Cardiac fibroblast (primary cell): ENCODE measurements around the gene ELMO1.

Source experiments
- DNase-seq, 2 donors: peaks; one replicate each; pipeline versions ENCODE4 v3.0.0 to v3.0.0-alpha.2; 2010; ENCODE audit warnings: low read depth in 2 of 2
- H3K4me3 ChIP-seq, 2 donors: replicated peaks in 1 of 2; 1 replicate in 1 of 2; 2 replicates in 1 of 2; pipeline ENCODE4 v1.5.1; 2011; ENCODE audit warnings: low read depth in 2 of 2, low read length in 2 of 2, mild to moderate bottlenecking in 2 of 2, moderate library complexity in 1 of 2
- TF ChIP-seq, protein P1 (sequence below): IDR thresholded peaks from one replicate; pipeline ENCODE4 v1.5.1; 2011; ENCODE audit warnings: low read depth, mild to moderate bottlenecking, low read length, inconsistent platforms

Gene ELMO1

DNA sequence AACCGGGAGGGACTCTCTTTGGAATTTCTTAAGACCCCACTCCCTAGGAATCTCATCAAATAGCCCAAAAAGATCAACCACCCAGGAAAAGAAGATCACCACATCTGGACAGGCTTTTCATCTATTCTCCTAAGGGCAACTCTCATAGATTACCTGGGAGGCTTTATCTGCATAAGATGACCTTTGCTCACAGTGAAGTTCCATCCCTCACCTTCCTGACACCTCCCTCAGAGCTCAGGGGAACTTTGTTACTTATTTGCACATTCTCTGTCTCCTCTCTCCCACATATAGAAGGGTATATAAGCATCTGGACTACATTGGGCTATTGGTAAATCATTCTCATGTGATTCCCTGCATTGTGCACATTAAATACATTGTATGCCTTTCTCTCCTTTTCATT, 80.1 kb downstream of the ELMO1 start:
- no peak for DNase-seq
- TF ChIP-seq, protein P1, sequence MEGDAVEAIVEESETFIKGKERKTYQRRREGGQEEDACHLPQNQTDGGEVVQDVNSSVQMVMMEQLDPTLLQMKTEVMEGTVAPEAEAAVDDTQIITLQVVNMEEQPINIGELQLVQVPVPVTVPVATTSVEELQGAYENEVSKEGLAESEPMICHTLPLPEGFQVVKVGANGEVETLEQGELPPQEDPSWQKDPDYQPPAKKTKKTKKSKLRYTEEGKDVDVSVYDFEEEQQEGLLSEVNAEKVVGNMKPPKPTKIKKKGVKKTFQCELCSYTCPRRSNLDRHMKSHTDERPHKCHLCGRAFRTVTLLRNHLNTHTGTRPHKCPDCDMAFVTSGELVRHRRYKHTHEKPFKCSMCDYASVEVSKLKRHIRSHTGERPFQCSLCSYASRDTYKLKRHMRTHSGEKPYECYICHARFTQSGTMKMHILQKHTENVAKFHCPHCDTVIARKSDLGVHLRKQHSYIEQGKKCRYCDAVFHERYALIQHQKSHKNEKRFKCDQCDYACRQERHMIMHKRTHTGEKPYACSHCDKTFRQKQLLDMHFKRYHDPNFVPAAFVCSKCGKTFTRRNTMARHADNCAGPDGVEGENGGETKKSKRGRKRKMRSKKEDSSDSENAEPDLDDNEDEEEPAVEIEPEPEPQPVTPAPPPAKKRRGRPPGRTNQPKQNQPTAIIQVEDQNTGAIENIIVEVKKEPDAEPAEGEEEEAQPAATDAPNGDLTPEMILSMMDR = no peak
- no peak overlapping the region for H3K4me3 ChIP-seq

DNA sequence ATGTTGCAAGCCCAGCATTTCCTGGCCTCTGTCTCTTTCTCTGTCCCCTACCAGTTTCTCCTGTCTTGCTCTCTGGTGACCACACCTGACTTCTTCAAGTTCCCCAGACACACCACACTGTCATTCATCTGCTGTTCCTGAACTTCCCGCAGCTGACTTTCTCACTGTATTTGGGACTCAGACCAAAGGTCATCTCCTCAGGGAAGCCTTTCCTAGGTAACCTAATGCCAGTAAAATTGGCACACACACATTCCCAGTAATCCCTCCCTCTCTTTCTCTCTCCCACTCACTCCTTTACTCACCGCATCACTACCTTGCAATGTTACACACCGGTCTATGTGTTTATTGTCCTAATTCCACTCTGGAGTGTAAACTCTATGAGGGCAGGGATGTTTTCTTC, 81.7 kb downstream of the ELMO1 start:
- DNase-seq = no peak
- TF ChIP-seq, protein P1 = no peak
- no peak overlapping the region for H3K4me3 ChIP-seq

DNA sequence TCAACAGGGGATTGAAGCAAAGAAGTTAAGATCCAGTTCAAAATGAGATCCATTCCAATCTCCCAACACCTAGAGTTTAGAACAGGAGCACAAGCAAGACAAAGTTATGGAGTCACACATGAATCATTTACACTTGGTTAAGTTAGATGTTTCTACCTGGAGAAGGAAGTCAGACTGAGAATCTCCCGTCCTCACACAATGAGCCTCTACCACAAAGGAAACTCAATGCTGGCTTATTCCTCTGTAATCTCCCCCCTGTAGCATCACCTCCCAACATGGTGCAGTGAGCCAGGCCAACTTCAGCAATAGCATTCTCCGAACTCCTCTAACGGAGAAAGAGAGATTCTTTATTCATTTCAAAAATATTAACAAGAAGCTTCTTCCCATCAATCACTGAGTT, 82.2 kb downstream of the ELMO1 start:
- no peak overlapping the region for H3K4me3 ChIP-seq
- no peak for DNase-seq
- TF ChIP-seq, protein P1 = no peak

DNA sequence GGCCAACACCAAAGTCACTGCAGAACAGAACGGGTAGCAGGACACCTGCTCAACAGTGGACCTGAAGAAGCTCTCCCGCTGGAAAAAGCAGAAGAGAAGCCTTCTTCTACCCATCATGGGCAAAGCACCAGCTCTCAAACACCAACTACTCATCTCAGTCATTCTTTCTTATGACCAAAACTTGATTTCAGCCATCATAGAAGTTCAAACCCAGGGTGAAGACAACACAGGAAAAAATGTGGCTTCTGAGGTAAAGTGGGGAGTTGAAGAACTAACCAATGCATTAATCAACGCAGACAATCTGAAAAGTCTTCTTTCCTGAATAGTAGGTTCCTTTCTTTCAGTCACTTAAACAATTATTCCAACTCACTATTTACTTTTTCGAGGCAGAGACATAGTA, 83.3 kb downstream of the ELMO1 start:
- TF ChIP-seq, protein P1 = no peak
- H3K4me3 ChIP-seq = no peak overlapping the region
- no peak for DNase-seq

DNA sequence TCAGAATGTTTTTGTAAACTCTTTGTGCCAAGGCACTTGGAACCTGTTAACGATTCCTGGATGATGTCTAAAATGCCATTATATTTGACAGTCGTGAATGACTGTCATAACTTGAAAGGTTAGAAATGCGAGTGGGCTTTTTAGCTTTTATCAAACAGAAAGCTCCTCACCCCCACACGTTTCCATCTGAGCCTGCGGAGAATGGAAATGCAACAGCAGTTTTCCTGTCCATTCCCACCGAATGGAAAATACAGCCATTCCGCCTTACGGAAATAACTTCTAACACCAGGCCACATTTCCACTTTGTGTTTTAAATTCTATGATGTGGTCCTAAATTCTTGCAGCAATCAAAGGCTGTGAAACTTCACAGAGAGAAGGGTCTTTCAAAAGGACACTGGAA, 83.8 kb downstream of the ELMO1 start:
- DNase-seq = no peak
- TF ChIP-seq, protein P1 = no peak
- no peak overlapping the region for H3K4me3 ChIP-seq

DNA sequence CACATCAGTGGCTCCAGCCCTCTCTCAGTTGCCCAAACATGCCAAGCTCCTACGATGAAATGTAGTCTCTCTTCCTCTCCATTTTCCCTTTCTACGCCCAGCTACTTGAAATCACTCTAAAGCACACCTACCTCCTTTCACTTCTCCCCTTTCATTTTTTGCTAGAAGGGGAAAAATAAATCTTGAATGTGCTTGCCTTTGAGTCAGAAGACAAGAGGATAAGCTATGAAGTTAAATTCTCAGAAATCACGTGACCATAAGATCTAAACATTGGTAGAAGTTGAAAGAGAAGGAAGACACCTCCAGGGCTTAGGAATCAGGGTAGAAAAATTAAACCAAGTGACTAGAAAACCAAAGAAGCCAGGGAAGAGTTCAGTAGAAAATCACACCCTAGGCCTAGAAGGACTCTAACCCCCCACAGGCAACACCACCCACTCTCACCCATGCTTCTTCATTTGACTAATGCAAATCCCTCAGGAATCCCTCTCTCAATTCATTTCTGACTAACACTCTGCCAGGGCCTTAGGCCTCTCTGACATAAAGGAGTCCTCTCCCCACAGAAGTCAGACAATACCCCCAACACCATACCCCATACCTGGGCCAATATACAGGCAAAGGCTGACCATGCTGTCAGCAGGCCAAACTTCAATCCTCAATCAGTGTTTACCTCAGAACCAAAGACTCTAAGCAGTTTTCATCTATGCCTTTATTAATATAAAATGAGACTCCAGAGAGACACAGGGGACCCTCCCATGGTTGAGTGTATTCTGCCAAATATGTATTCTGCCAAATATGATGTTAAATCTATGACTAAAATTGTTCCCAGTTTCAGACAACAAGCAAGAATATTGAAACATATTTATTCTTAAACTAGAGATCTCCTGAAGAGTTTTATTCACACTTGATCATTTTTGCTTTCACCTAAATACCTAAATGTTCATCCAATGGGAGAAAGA, 84.8 kb downstream of the ELMO1 start:
- no peak for DNase-seq
- TF ChIP-seq, protein P1 = no peak
- H3K4me3 ChIP-seq = no peak overlapping the region
